ENCODE measurements around the gene FDX1. TPM values are rescaled to one million over a fixed set of nuclear protein-coding genes. Genes with fewer than 3 reads are reported as not detected.

Gene FDX1
- polyA plus RNA-seq, 3 donors, result 3.9 to 20.2 (median 12.8) TPM

- H3K27ac Mint-ChIP-seq, result peak overlapping the region; percentile 19 to 94 (median 85)
- 13% methylated on average over 1 of the region's 1 CpG for WGBS (ENCODE audit: insufficient coverage)
- H3K36me3 ChIP-seq (replicated peaks in 1 of 2; ENCODE audit: control insufficient read depth in 1 of 2, insufficient read depth in 2 of 2, low read length in 2 of 2), result no peaks in the 10 kb centered on the region
- no peaks in the 10 kb centered on the region for H3K36me3 Mint-ChIP-seq
- H3K27me3 ChIP-seq (ENCODE audit: control insufficient read depth in 2 of 2, insufficient read depth in 2 of 2, low read length in 2 of 2), result no peaks in the 10 kb centered on the region
- no peaks in the 10 kb centered on the region for H3K27me3 Mint-ChIP-seq (ENCODE audit: low read depth in 3 of 3)
- H3K9me3 Mint-ChIP-seq, result peaks cover 0 to 8% (median 0%) of the 10 kb centered on the region in 7 donors
- no peaks in the 10 kb centered on the region for H4K20me1 ChIP-seq (ENCODE audit: insufficient read depth, low read length)
- TF ChIP-seq CTCF (IDR thresholded peaks at IDR 0.05), result no peak
- H3K79me2 ChIP-seq (ENCODE audit: insufficient read depth, low read length), result no peaks in the 10 kb centered on the region
- H3K9ac ChIP-seq (ENCODE audit: insufficient read depth, low read length, poor library complexity, severe bottlenecking), result no peak overlapping the region
- peak overlapping the region; percentile 5 to 84 for H3K27ac ChIP-seq (ENCODE audit: low read depth in 1 of 2, low read length in 2 of 2)
- H2AFZ ChIP-seq (ENCODE audit: insufficient read depth, low read depth, low read length, poor library complexity, severe bottlenecking), result no peak overlapping the region
- DNase-seq, result peak in 2 of 3 donors; percentile 39 to 65
- peaks cover 42 to 51% of the 10 kb centered on the region in 2 donors for H3K4me1 ChIP-seq (ENCODE audit: control insufficient read depth in 1 of 2, insufficient read depth in 2 of 2, low read length in 2 of 2)
- no peak overlapping the region for H3K4me3 ChIP-seq (replicated peaks in 1 of 3; ENCODE audit: low read depth in 2 of 3, low read length in 3 of 3)
- intact Hi-C loops (cut with micrococcal nuclease), result no loop called here
- H3K9me3 ChIP-seq (replicated peaks in 1 of 2; ENCODE audit: control insufficient read depth in 1 of 2, insufficient read depth in 1 of 2, low read length in 2 of 2), result no peaks in the 10 kb centered on the region
- H3K4me1 Mint-ChIP-seq, result peaks cover 43% of the 10 kb centered on the region
- peak overlapping the region in 1 of 2 donors; percentile 72 for H3K4me3 Mint-ChIP-seq
- no peak overlapping the region for H3K4me2 ChIP-seq (replicated peaks; ENCODE audit: extremely low read depth, low read length, poor library complexity, severe bottlenecking)
Observed at GRCh38 chr11:110492321-110492685, 62.6 kb downstream of the FDX1 start.

GRCh38 chr11:110493346-110493745 lies 63.6 kb downstream of the FDX1 start:
- no peaks in the 10 kb centered on the region for H4K20me1 ChIP-seq (ENCODE audit: insufficient read depth, low read length)
- Mint-ChIP-seq H3K27me3 (ENCODE audit: low read depth in 3 of 3) (no peaks in the 10 kb centered on the region), H3K36me3 (no peaks in the 10 kb centered on the region), H3K27ac (no peak overlapping the region), H3K9me3 (peaks cover 0 to 10% (median under 1%) of the 10 kb centered on the region in 7 donors), H3K4me1 (peaks cover 54% of the 10 kb centered on the region), H3K4me3 (no peak overlapping the region)
- peaks cover 52 to 62% of the 10 kb centered on the region in 2 donors for H3K4me1 ChIP-seq (ENCODE audit: control insufficient read depth in 1 of 2, insufficient read depth in 2 of 2, low read length in 2 of 2)
- 88% methylated on average over 1 of the region's 2 CpGs for WGBS (ENCODE audit: insufficient coverage)
- H3K36me3 ChIP-seq (replicated peaks in 1 of 2; ENCODE audit: control insufficient read depth in 1 of 2, insufficient read depth in 2 of 2, low read length in 2 of 2), result no peaks in the 10 kb centered on the region
- TF ChIP-seq CTCF (IDR thresholded peaks at IDR 0.05), result no peak
- peak in 1 of 3 donors; percentile 23 for DNase-seq
- H3K9ac ChIP-seq (ENCODE audit: insufficient read depth, low read length, poor library complexity, severe bottlenecking), result no peak overlapping the region
- H3K27me3 ChIP-seq (ENCODE audit: control insufficient read depth in 2 of 2, insufficient read depth in 2 of 2, low read length in 2 of 2), result no peaks in the 10 kb centered on the region
- no peaks in the 10 kb centered on the region for H3K9me3 ChIP-seq (replicated peaks in 1 of 2; ENCODE audit: control insufficient read depth in 1 of 2, insufficient read depth in 1 of 2, low read length in 2 of 2)
- H3K79me2 ChIP-seq (ENCODE audit: insufficient read depth, low read length), result no peaks in the 10 kb centered on the region
- no peak overlapping the region for H3K27ac ChIP-seq (ENCODE audit: low read depth in 1 of 2, low read length in 2 of 2)
- no peak overlapping the region for H3K4me2 ChIP-seq (replicated peaks; ENCODE audit: extremely low read depth, low read length, poor library complexity, severe bottlenecking)
- H2AFZ ChIP-seq (ENCODE audit: insufficient read depth, low read depth, low read length, poor library complexity, severe bottlenecking), result no peak overlapping the region
- intact Hi-C loops (cut with micrococcal nuclease), result no loop called here
- no peak overlapping the region for H3K4me3 ChIP-seq (replicated peaks in 1 of 3; ENCODE audit: low read depth in 2 of 3, low read length in 3 of 3)

All from CD14-positive monocyte (primary cell).